GM23338 (cell line): ENCODE measurements around the gene ISOC2. TPM values are rescaled to one million over a fixed set of nuclear protein-coding genes. Genes with fewer than 3 reads are reported as not detected.

Source experiments
- ATAC-seq: fragments of 200-7000 bp; cut with Tn5 transposase; 3 replicates; pipeline ENCODE4 v1.9.1; 2020
- DNase-seq: peaks from one replicate; pipeline ENCODE4 v3.0.0-alpha.2; 2015; ENCODE audit warnings: low spot score
- H2AFZ ChIP-seq: fragments of 200-600 bp; sonication (generic); 2 replicates; pipeline ENCODE4 v1.8.0; 2016; ENCODE audit warnings: antibody characterized with exemption, mild to moderate bottlenecking, moderate library complexity
- H3F3A ChIP-seq: fragments of 200-600 bp; sonication (generic); replicated peaks from 2 replicates; pipeline ENCODE4 v1.8.0; 2017; ENCODE audit warnings: antibody characterized with exemption, mixed run types, low read depth
- H3K27ac ChIP-seq: fragments of 200-600 bp; sonication (generic); 2 replicates; pipeline ENCODE4 v1.6.1; 2016; ENCODE audit warnings: low read depth
- H3K27me3 ChIP-seq: fragments of 200-600 bp; sonication (generic); 2 replicates; pipeline ENCODE4 v1.8.0; 2016; ENCODE audit warnings: mild to moderate bottlenecking, mixed run types, moderate library complexity; ENCODE audit not compliant: insufficient read depth
- H3K36me3 ChIP-seq: fragments of 200-600 bp; sonication (generic); 2 replicates; pipeline ENCODE4 v1.8.0; 2016; ENCODE audit warnings: mild to moderate bottlenecking; ENCODE audit not compliant: insufficient read depth
- H3K4me1 ChIP-seq: fragments of 200-600 bp; sonication (generic); 2 replicates; pipeline ENCODE4 v1.8.0; 2016; ENCODE audit warnings: mild to moderate bottlenecking, moderate library complexity; ENCODE audit not compliant: insufficient read depth
- H3K4me2 ChIP-seq: fragments of 200-600 bp; sonication (generic); 2 replicates; pipeline ENCODE4 v1.7.1; 2017; ENCODE audit warnings: mixed run types
- H3K4me3 ChIP-seq: fragments of 200-600 bp; sonication (generic); 2 replicates; pipeline ENCODE4 v1.6.1; 2016; ENCODE audit warnings: mixed run types
- H3K79me2 ChIP-seq: fragments of 200-600 bp; sonication (generic); replicated peaks from 2 replicates; pipeline ENCODE4 v1.8.0; 2017; ENCODE audit warnings: mild to moderate bottlenecking; ENCODE audit not compliant: insufficient read depth
- H3K9me2 ChIP-seq: fragments of 200-600 bp; sonication (generic); 2 replicates; pipeline ENCODE4 v1.8.0; 2017; ENCODE audit not compliant: insufficient read depth
- H4K20me1 ChIP-seq: fragments of 200-600 bp; sonication (generic); replicated peaks from 2 replicates; pipeline ENCODE4 v1.8.0; 2017; ENCODE audit warnings: mild to moderate bottlenecking; ENCODE audit not compliant: insufficient read depth
- H3K27ac Mint-ChIP-seq: 2 replicates; pipeline ENCODE4 v1.8.0; 2020; ENCODE audit warnings: inconsistent platforms, mild to moderate bottlenecking, moderate library complexity, mixed read lengths
- H3K27me3 Mint-ChIP-seq: 3 replicates; pipeline ENCODE4 v1.8.0; 2022; ENCODE audit warnings: low read depth, mild to moderate bottlenecking, moderate library complexity, mixed read lengths, inconsistent platforms; ENCODE audit not compliant: insufficient read depth, poor library complexity
- H3K36me3 Mint-ChIP-seq: 3 replicates; pipeline ENCODE4 v1.8.0; 2021; ENCODE audit warnings: low read depth, mild to moderate bottlenecking, inconsistent platforms, moderate library complexity, mixed read lengths
- H3K4me1 Mint-ChIP-seq: 3 replicates; pipeline ENCODE4 v1.8.0; 2020; ENCODE audit warnings: mild to moderate bottlenecking, inconsistent platforms, mixed read lengths
- H3K4me3 Mint-ChIP-seq: 3 replicates; pipeline ENCODE4 v1.8.0; 2021; ENCODE audit warnings: moderate library complexity, mild to moderate bottlenecking, inconsistent platforms, mixed read lengths
- H3K9me3 Mint-ChIP-seq: 3 replicates; pipeline ENCODE4 v1.8.0; 2020; ENCODE audit warnings: moderate library complexity, mild to moderate bottlenecking, inconsistent platforms, mixed read lengths
- CTCF ChIP-seq, 2 experiments: fragments of 200-600 bp in 1 of 2; sonication (generic) in 1 of 2; conservative IDR thresholded peaks; 2 replicates each; pipeline versions ENCODE4 v1.5.1 to v1.6.1; 2016 to 2017; ENCODE audit warnings: antibody characterized with exemption in 2 of 2, low read depth in 2 of 2, mild to moderate bottlenecking in 2 of 2, moderate library complexity in 1 of 2
- ETS1 ChIP-seq: IDR thresholded peaks from 2 replicates; pipeline ENCODE4 v1.6.1; 2016; ENCODE audit warnings: antibody characterized with exemption
- EZH2 ChIP-seq: fragments of 200-600 bp; sonication (generic); IDR thresholded peaks from one replicate; pipeline ENCODE4 v1.8.0; 2017; ENCODE audit warnings: antibody characterized with exemption, mild to moderate bottlenecking, low read depth; ENCODE audit not compliant: unreplicated experiment
- JUNB ChIP-seq: IDR thresholded peaks from one replicate; pipeline ENCODE4 v1.6.1; 2016; ENCODE audit warnings: antibody characterized with exemption; ENCODE audit not compliant: unreplicated experiment
- NANOG ChIP-seq: IDR thresholded peaks from 2 replicates; pipeline ENCODE4 v1.6.1; 2016; ENCODE audit warnings: antibody characterized with exemption, borderline replicate concordance
- POLR2AphosphoS5 ChIP-seq: IDR thresholded peaks from 2 replicates; pipeline ENCODE4 v1.6.1; 2016; ENCODE audit warnings: antibody characterized with exemption, low read depth
- ZNF114 ChIP-seq: fragments of 250-450 bp; sonication (Bioruptor Pico); IDR thresholded peaks from 2 replicates; pipeline ENCODE4 v1.5.0; 2020; ENCODE audit warnings: mild to moderate bottlenecking, moderate library complexity
- ZNF331 ChIP-seq: fragments of 250-450 bp; sonication (Bioruptor Pico); IDR thresholded peaks from 2 replicates; pipeline ENCODE4 v1.5.0; 2020; ENCODE audit warnings: low read depth, mild to moderate bottlenecking, moderate library complexity
- ZNF462 ChIP-seq: fragments of 250-450 bp; sonication (Bioruptor Pico); IDR thresholded peaks from 2 replicates; pipeline ENCODE4 v1.5.0; 2020; ENCODE audit warnings: mild to moderate bottlenecking, moderate library complexity
- polyA plus RNA-seq: library from polyadenylated mRNA; unstranded; fragments of >200 nt; fragmentation: Nextera tagmentation; extraction: Ambion mirVana; gene quantifications from 2 replicates; pipeline ENCODE4 v1.2.1, GENCODE V29; 2016
- total RNA-seq: library from RNA; depleted of rRNA; stranded (reverse); fragments of >200 nt; shearing (Covaris generic); gene quantifications from 2 replicates; pipeline ENCODE4 v1.2.3, GENCODE V29; 2014
- TF ChIP-seq, protein P1 (sequence below): IDR thresholded peaks from one replicate; pipeline ENCODE4 v1.6.1; 2018; ENCODE audit warnings: antibody characterized with exemption; ENCODE audit not compliant: unreplicated experiment

ISOC2 gene
- total and polyA plus RNA-seq, 2 experiments from 2014 or later: 62.6 to 85.2 TPM

GRCh38 chr19:55495646-55496349, 34.4 kb upstream of the ISOC2 start (continued):
- TF ChIP-seq, protein P1, sequence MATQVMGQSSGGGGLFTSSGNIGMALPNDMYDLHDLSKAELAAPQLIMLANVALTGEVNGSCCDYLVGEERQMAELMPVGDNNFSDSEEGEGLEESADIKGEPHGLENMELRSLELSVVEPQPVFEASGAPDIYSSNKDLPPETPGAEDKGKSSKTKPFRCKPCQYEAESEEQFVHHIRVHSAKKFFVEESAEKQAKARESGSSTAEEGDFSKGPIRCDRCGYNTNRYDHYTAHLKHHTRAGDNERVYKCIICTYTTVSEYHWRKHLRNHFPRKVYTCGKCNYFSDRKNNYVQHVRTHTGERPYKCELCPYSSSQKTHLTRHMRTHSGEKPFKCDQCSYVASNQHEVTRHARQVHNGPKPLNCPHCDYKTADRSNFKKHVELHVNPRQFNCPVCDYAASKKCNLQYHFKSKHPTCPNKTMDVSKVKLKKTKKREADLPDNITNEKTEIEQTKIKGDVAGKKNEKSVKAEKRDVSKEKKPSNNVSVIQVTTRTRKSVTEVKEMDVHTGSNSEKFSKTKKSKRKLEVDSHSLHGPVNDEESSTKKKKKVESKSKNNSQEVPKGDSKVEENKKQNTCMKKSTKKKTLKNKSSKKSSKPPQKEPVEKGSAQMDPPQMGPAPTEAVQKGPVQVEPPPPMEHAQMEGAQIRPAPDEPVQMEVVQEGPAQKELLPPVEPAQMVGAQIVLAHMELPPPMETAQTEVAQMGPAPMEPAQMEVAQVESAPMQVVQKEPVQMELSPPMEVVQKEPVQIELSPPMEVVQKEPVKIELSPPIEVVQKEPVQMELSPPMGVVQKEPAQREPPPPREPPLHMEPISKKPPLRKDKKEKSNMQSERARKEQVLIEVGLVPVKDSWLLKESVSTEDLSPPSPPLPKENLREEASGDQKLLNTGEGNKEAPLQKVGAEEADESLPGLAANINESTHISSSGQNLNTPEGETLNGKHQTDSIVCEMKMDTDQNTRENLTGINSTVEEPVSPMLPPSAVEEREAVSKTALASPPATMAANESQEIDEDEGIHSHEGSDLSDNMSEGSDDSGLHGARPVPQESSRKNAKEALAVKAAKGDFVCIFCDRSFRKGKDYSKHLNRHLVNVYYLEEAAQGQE: no peak
- no peak for TF ChIP-seq ZNF462 (CRISPR knock-in tag)

- Mint-ChIP-seq H3K4me1 (peaks cover 18% of the 10 kb centered on the region), H3K36me3 (no peaks in the 10 kb centered on the region; the same call in 2 of the 3 replicates), H3K9me3 (no peaks in the 10 kb centered on the region; the same call in 2 of the 3 replicates), H3K27me3 (peaks cover 2% of the 10 kb centered on the region), H3K27ac (no peak overlapping the region), H3K4me3 (no peak overlapping the region)
- Histone ChIP-seq H3K27ac (no peak overlapping the region), H3K79me2 (no peaks in the 10 kb centered on the region), H3K36me3 (no peaks in the 10 kb centered on the region), H2AFZ (no peak overlapping the region), H3K4me3 (no peak overlapping the region), H3F3A (no peaks in the 10 kb centered on the region), H3K4me1 (peaks cover 9% of the 10 kb centered on the region; the same call in 1 of the 2 replicates), H3K4me2 (no peak overlapping the region), H3K9me2 (no peaks in the 10 kb centered on the region), H4K20me1 (no peaks in the 10 kb centered on the region), H3K27me3 (no peaks in the 10 kb centered on the region)
- ATAC-seq (no peak), DNase-seq (no peak)
- TF ChIP-seq NANOG (no peak), ZNF331 (no peak), EZH2 (no peak), CTCF (conservative IDR thresholded peaks at IDR 0.05; ENCODE audit: low read depth in 2 of 2) (no peak), ZNF114 (CRISPR knock-in tag) (no peak), JUNB (no peak), POLR2AphosphoS5 (no peak), ETS1 (no peak)
Observed at GRCh38 chr19:55494172-55494761, 32.8 kb upstream of the ISOC2 start.
